Ishikawa (cell line): ENCODE measurements around the gene DLX1.

Source experiments
- CEBPB ChIP-seq: IDR thresholded peaks from 2 replicates; pipeline ENCODE4 v1.6.1; 2012
- CREB1 ChIP-seq: IDR thresholded peaks from 2 replicates; pipeline ENCODE4 v1.6.1; 2012; ENCODE audit warnings: low read depth
- EGR1 ChIP-seq: IDR thresholded peaks from 2 replicates; pipeline ENCODE4 v1.6.1; 2012
- EP300 ChIP-seq: IDR thresholded peaks from 2 replicates; pipeline ENCODE4 v1.6.1; 2012; ENCODE audit warnings: borderline replicate concordance
- FOXM1 ChIP-seq: IDR thresholded peaks from 2 replicates; pipeline ENCODE4 v1.6.1; 2012; ENCODE audit warnings: low read depth, borderline replicate concordance
- MAX ChIP-seq: IDR thresholded peaks from 2 replicates; pipeline ENCODE4 v1.6.1; 2012
- NFIC ChIP-seq: IDR thresholded peaks from 2 replicates; pipeline ENCODE4 v1.6.1; 2012
- RAD21 ChIP-seq: IDR thresholded peaks from 2 replicates; pipeline ENCODE4 v1.6.1; 2012; ENCODE audit warnings: low read depth
- REST ChIP-seq: IDR thresholded peaks from 2 replicates; pipeline ENCODE4 v1.6.1; 2012; ENCODE audit warnings: low read depth, mild to moderate bottlenecking
- TAF1 ChIP-seq: IDR thresholded peaks from 2 replicates; pipeline ENCODE4 v1.6.1; 2012; ENCODE audit warnings: low read depth, mild to moderate bottlenecking
- TCF12 ChIP-seq: IDR thresholded peaks from 2 replicates; pipeline ENCODE4 v1.6.1; 2012; ENCODE audit warnings: low read depth
- TEAD4 ChIP-seq: IDR thresholded peaks from 2 replicates; pipeline ENCODE4 v1.6.1; 2012
- ZBTB7A ChIP-seq: IDR thresholded peaks from 2 replicates; pipeline ENCODE4 v1.6.1; 2012; ENCODE audit warnings: low read depth

DNA sequence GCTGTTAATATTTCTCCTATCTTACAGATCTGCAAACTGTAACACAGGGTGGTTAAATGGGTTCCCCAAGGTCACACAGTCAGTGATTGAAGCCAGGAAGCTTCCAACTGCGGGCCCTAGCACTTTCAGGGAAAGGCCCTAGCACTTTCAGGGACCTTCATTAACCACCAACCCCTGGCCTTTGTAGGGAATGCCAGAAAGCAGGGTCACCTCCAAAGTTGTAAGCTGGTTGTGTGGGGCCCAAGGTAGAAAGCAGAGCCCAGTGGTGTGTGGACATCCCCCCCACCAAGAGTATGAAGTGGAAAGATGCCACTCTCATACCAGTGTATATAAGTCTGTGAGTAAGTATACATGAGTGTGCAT lies 13.0 kb downstream of the DLX1 start:
- TF ChIP-seq EP300 (no peak), ZBTB7A (no peak), RAD21 (no peak), FOXM1 (no peak), TEAD4 (no peak), REST (no peak), EGR1 (no peak), TAF1 (no peak), MAX (no peak), NFIC (no peak), CEBPB (no peak), CREB1 (no peak), TCF12 (no peak)
